Epithelial cell of proximal tubule (primary cell): ENCODE data around the gene ASAP2. TPM values are rescaled to one million over a fixed set of nuclear protein-coding genes. Genes with fewer than 3 reads are reported as not detected.

ENCODE experiments used
- DNase-seq: peaks from one replicate; pipeline ENCODE4 v3.0.0-alpha.2; 2011; ENCODE audit warnings: low read depth
- H3K4me3 ChIP-seq: 2 replicates; pipeline ENCODE4 v1.5.1; 2011; ENCODE audit warnings: low read depth, mild to moderate bottlenecking, low read length
- total RNA-seq: library from RNA; depleted of rRNA; stranded (reverse); fragments of >200 nt; gene quantifications from 2 replicates; pipeline ENCODE4 v1.2.3, GENCODE V29; 2015
- TF ChIP-seq, protein P1 (sequence below): conservative IDR thresholded peaks from 2 replicates; pipeline ENCODE4 v1.5.1; 2012; ENCODE audit warnings: low read depth, mild to moderate bottlenecking, low read length

The ASAP2 gene
- total RNA-seq, 1 donor from 2014 or later, result 33.0 TPM

DNA sequence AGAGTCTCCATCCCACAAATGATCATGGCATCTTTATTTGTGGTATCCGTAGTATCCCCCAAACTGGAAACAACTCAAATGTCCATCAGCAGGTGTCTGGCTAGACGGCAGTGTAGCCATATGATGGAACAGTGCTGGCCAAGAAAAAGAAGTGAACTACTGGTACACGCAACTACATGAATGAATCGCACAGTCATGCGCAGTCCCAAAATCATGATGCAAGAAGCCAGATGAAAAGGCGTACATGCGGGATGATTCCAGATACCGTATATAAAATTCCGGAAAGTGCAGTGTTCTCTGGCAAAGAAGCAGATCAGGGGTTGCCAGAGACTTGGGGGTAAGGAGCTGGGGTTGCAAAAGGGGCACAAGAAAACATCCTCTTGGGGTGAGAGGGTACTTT lies 102.5 kb downstream of the ASAP2 start:
- H3K4me3 ChIP-seq, result no peak overlapping the region
- DNase-seq, result no peak
- TF ChIP-seq, protein P1, sequence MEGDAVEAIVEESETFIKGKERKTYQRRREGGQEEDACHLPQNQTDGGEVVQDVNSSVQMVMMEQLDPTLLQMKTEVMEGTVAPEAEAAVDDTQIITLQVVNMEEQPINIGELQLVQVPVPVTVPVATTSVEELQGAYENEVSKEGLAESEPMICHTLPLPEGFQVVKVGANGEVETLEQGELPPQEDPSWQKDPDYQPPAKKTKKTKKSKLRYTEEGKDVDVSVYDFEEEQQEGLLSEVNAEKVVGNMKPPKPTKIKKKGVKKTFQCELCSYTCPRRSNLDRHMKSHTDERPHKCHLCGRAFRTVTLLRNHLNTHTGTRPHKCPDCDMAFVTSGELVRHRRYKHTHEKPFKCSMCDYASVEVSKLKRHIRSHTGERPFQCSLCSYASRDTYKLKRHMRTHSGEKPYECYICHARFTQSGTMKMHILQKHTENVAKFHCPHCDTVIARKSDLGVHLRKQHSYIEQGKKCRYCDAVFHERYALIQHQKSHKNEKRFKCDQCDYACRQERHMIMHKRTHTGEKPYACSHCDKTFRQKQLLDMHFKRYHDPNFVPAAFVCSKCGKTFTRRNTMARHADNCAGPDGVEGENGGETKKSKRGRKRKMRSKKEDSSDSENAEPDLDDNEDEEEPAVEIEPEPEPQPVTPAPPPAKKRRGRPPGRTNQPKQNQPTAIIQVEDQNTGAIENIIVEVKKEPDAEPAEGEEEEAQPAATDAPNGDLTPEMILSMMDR, result no peak

DNA sequence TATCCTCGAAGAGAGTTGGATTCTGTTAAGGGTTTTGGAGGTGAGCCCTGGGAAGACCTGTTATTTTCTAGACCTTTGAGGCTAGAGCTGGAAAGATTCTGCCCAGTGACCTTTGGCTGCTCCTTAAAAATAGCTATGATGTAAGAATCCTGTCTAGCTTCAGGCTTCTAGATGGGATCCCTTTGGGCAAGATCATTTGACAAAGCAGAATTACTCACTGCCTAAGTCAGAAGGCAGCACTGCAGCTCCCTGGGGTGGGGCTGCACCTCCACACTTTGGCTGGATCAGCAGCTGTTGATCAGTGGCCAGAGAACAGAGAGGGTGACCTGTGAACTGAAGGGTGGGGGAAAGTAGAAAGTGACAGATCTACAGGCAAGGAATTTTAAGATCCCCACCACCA lies 103.8 kb downstream of the ASAP2 start:
- no peak overlapping the region for H3K4me3 ChIP-seq
- peak; percentile 77 for DNase-seq
- TF ChIP-seq, protein P1, result no peak

DNA sequence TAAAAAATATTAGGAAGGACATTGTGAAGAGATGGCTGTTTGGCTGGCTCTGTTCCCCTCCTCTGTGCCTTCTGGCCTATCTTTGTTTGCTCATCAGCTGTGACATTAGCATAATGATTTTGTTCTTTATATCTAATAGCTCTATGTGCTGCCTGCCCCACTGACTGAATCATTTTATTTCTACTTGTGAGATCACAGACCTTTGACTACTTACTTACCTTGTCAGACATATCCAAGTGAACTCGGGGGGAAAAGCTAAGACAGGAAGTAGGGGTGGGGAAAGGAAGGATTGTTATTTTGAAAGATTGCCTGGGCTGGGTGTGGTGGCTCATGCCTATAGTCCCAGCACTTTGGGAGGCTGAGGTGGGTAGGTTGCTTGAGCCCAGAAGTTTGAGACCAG lies 104.2 kb downstream of the ASAP2 start:
- no peak for DNase-seq
- TF ChIP-seq, protein P1, result no peak
- no peak overlapping the region for H3K4me3 ChIP-seq

DNA sequence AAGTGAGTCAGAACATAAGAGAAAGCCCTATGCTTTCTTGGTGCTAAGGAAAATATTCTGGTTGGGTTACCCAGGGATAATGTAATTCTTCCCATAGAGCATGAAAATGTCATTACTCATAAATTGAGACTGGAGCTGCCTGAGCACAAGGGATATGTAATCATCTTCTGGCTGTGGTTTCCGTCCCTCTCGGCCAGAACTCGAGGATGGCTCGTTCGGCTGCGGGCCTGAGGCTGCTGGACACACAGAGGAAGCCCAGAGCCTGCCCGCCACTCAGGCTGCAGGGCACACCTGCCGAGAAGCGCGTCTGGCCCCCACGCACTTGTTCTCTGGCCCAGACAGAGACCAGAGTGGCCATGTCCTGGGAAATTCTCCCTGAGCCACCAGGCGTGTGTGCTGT lies 104.9 kb downstream of the ASAP2 start:
- DNase-seq, result no peak
- no peak overlapping the region for H3K4me3 ChIP-seq
- TF ChIP-seq, protein P1, result no peak

DNA sequence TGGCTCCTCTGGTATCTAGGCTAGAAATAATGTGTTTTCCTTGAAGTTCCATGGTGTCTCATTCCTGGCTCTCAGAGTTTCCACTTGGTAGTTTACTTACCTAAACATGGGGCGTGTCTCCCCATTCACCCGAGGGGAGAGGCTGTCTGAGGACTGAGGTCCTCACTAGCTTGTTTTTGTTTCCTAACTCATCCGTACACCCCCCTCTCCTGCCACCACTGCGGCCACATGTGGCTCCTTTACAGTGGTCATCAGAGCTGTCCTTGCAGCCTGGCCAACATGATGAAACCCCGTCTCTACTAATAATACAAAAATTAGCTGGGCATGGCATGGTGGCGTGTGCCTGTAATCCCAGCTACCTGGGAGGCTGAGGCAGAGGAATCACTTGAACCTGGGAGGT lies 106.0 kb downstream of the ASAP2 start:
- DNase-seq, result no peak
- TF ChIP-seq, protein P1, result no peak
- H3K4me3 ChIP-seq, result no peak overlapping the region

DNA sequence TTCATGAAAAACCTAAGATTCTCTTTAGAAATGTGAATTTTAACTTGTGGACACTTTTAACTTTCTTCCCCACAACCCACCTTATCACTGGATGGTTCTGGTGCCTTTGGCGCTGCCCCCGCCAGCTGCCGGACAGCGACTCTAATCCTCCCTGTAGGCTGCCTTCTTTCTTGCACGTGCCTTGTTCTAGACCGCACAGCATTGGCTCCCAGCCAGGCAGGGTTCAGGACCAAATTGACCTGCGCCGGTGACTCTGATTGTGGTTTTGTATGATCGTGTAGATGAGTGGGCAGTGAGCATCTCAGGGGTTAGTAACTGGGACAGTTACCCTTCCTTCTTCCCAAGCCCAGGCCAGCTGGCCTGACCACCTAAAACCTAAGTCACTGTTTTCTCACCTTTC lies 106.8 kb downstream of the ASAP2 start:
- DNase-seq, result no peak
- TF ChIP-seq, protein P1, result no peak
- no peak overlapping the region for H3K4me3 ChIP-seq

DNA sequence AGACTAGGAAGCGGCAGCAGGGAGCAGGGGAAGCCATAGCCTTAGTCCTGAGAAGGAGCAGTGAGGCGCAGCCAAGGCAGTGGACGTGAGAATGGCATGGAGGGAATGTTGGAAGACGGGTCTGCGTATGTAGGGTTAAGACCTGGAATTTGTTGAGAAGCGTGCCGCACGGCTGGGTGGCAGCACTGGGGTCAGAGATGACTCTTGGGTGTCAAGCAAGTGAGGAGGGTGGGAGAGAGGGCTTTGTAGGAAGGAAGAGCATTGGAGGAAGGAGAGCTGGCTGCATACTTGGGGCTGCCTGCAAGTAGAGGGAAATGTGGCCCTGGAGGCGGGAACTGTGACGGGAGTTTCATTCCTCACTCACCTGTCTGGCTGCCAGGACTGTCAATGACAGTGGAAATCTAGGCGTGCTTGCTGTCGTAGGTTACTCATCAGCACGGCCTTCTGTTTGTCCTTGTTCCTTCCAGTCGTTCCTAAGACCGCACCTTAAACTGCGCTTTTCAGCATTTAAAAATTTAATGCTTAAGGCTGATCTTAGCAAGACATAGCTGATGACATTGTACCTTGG lies 108.8 kb downstream of the ASAP2 start:
- peak; percentile 87 for DNase-seq
- TF ChIP-seq, protein P1, result no peak
- no peak overlapping the region for H3K4me3 ChIP-seq
